Activated CD4-positive, alpha-beta T cell treated with anti-CD3 and anti-CD28 coated beads, Interleukin-10, Interleukin-2, amounts not matched to agents 100 ng/mL and 50 ng/mL, durations not matched to agents 16 hours and 8 hours (primary cell): Measurements from ENCODE around the gene CLIC1.

Experiments used
- DNase-seq: peaks from one replicate; pipeline ENCODE4 v3.0.0-alpha.2; 2020

The CLIC1 gene

GRCh38 chr6:31700740-31701401, 35.5 kb downstream of the CLIC1 start:
- no peak for DNase-seq

- DNase-seq = peak; percentile 42
These were observed 38.8 kb downstream of the CLIC1 start for GRCh38 chr6:31697555-31697954.

GRCh38 chr6:31693535-31693934, 42.8 kb downstream of the CLIC1 start:
- DNase-seq = no peak

- no peak for DNase-seq
These were observed 43.4 kb downstream of the CLIC1 start for GRCh38 chr6:31692886-31693285.

- no peak for DNase-seq
These were observed 44.0 kb downstream of the CLIC1 start for GRCh38 chr6:31692353-31692752.

- no peak for DNase-seq
These were observed 44.7 kb downstream of the CLIC1 start for GRCh38 chr6:31691564-31692108.

GRCh38 chr6:31691078-31691463, 45.3 kb downstream of the CLIC1 start:
- DNase-seq = no peak

- no peak for DNase-seq
These were observed 45.9 kb downstream of the CLIC1 start for GRCh38 chr6:31690231-31691077.

- DNase-seq = no peak
These were observed 46.9 kb downstream of the CLIC1 start for GRCh38 chr6:31689249-31690110.

GRCh38 chr6:31687860-31688693, 48.3 kb downstream of the CLIC1 start:
- DNase-seq = no peak

- no peak for DNase-seq
These were observed 49.0 kb downstream of the CLIC1 start for GRCh38 chr6:31687321-31687720.

- DNase-seq = no peak
These were observed 49.8 kb downstream of the CLIC1 start for GRCh38 chr6:31686483-31686882.

GRCh38 chr6:31683591-31683990, 52.7 kb downstream of the CLIC1 start:
- DNase-seq = no peak

GRCh38 chr6:31681135-31681671, 55.1 kb downstream of the CLIC1 start:
- peak; percentile 55 for DNase-seq
